HG02759 (cell line): ENCODE measurements around the gene SPEM2.

Experiments
- ATAC-seq: cut with Tn5 transposase; IDR thresholded peaks from one replicate; pipeline ENCODE4 v1.9.1; 2021; ENCODE audit warnings: mild to moderate bottlenecking, moderate library complexity; ENCODE audit not compliant: unreplicated experiment

The SPEM2 gene

DNA sequence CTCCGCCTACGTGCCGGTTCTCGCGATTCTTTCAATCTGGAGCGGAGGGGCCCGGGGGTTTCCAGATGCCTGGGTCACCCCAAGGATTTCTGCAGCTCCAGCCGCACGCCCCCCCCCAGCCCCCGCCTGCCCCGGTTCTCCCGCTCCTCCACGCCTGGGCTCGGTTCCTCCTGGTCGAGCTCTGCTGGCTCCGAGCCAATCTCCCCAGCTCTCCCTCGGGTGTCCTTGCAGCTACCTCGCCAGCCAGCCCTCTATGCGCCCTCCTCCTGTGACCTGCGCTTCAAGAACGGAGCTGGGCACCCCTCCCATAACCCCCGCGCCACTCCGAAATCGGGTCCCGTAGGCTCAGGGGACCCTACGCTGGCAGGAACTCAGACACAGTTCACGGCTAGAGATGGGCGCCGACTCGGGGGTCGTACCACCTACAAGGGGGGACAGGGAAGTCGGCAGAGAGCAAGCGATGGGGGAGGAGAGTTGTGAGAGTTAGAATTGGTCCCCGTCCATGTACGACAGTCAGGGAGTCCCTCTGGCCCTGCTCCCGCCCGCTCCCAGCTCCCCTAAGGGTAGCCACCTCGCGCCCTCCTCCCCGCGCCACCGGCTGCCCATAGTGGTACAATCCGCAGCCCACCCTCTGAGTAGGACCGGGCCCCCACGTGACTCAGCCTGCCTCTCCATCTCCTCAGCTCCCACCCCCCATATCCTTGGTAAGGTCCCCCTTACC is 14.9 kb downstream of the SPEM2 start:
- no peak for ATAC-seq

GRCh38 chr17:7440834-7441195 is 15.4 kb downstream of the SPEM2 start:
- ATAC-seq: no peak

DNA sequence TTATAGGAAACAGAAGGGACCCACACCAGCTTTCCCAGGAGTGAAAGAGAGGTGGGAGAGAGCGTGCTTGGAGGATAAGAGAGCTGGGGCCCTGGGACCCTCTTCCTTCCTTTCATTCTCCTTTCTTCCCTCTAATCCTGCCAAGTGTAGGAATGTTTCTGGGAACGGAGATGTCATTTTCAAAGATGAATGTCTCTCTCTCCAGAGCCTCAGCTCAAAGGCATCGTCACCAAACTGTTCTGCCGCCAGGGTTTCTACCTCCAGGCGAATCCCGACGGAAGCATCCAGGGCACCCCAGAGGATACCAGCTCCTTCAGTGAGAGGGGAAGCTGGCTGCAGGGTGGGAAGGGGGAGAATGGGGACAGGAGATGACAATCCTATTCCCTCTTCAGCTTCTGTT is 15.8 kb downstream of the SPEM2 start:
- no peak for ATAC-seq

- no peak for ATAC-seq
Measured at GRCh38 chr17:7442142-7442541, 16.7 kb downstream of the SPEM2 start.

DNA sequence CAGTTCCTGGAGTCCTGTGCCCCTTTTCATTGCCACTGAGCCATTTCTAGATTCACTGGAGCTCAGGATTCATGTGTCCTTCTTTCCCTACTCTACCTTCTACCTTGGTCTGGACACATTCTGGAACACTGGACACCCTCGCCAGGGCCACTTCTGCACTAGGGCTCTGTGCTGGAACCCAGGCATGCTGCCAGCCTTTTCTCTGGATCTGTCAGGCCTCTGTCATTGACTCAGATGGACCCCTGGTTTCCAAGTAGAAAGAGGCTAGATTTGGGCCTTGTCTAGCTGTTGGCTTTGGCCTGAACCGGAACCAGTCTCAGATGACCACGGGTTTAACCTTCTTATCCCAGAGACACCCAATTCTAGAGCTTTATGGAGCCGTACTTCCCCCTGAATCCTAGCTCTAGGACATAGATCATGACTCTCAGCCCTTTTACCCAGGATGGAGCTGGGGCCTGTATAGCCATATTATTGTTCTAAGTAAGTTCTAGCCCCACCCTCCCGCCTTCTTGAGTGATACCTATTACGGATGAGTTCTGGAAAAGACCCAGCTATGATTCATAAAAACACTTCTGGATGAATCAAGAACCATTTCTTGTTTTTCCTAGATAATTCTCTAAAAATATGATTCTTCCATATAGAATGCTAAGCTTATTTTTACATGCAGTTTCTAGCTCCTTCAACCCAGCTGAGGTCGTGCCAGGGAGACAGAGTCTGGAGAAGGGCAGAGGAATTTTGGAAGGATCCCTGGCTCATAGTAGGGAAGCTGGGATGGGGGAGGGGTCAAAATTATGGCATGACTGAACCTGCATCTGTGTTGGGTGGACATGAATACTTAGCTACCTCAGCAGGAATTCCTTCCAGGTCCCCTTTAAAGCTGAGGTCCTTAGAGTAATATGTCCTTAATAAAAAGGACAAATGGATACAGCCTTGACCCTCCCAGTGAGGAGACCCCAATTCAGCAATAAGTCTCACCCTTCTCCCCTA is 18.4 kb downstream of the SPEM2 start:
- ATAC-seq: no peak

DNA sequence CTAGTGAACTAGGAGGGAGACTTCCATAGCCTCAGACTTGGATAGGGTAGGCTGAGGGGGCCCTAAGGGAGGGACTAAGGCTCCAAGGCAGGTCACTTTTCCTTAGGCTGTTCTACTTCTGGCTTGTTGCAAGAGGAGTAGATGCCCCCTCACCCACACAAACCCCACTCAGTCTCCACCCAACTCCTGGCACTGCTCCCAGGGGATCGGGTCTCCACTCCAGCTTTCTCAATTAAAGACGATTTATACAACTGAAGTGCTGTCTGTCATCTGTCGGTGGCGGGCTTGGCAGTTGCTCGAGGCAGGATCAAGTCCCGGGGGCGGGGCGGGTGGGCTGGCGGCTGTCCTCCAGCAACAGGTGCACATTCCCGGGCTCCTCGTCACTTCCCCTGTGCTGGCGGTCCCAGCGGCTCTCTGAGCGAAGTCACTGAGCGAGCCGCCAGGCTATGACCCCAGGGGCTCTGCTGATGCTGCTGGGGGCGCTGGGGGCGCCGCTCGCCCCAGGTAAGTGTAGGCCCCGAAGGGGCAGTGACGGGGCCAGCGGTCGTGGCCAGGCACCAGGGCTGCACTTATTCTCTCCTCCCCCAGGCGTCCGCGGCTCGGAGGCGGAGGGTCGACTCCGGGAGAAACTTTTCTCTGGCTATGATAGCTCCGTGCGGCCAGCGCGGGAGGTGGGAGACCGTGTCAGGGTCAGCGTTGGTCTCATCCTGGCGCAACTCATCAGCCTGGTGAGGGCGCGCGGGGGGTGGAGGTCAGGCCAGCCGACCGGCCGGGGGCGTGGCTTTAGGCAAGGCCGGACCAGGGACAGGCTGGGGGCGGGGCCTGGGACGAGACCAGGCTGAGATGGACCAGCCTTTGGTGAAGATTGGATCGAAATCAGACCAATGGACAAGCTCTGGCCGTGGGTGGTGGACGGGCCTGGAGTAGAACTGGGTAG is 19.5 kb downstream of the SPEM2 start, which contains the start of gene CHRNB1:
CHRNB1 (plus strand) TSS at position 380 of the 937 bp plus-strand sequence; CDS start at position 447, 67 bp downstream.
- ATAC-seq: no peak

- no peak for ATAC-seq
Measured at GRCh38 chr17:7445619-7445968, 20.2 kb downstream of the SPEM2 start.

DNA sequence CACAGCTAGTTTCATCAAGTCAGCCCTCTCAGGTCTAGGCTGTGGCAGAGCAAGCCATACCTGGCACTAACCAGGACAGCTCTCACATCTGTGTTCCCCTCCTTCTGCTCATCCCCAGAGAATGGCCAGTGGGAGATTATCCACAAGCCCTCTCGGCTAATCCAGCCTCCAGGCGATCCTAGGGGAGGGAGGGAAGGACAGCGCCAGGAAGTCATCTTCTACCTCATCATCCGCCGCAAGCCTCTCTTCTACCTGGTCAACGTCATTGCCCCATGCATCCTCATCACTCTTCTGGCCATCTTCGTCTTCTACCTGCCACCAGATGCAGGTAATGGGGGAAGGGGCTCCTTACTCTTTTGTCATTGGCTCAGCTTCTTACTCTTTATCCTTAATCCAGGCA is 23.0 kb downstream of the SPEM2 start:
- no peak for ATAC-seq

DNA sequence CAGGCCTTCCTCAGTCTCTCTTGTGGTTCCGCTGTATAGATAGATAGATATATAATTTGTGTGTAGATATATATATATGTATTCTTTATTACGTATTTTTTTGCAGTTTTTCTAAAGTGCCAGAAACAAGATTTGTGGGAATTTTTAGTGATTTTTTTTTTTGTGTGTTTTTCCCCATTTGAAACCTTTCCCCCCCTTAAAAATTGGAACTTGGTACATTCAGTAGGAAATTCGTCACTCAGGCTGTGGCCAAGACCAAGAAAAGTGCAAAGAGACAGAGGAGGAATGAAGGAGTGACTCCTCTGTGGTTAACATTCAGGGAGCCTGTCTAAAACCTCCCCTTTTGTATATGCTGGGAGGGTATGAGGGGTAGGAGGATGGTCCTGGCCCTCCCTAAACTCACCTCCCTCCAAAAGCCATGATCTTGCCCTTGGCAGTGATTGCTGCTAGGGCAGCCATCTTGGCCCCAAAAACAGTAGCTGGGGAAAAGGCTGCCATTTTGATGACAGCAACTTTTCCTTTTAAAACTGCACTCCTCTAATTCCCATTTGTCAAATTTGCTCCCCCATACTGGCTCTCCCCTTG is 34.6 kb downstream of the SPEM2 start:
- ATAC-seq: no peak

GRCh38 chr17:7460850-7461660 is 35.6 kb downstream of the SPEM2 start:
- no peak for ATAC-seq

DNA sequence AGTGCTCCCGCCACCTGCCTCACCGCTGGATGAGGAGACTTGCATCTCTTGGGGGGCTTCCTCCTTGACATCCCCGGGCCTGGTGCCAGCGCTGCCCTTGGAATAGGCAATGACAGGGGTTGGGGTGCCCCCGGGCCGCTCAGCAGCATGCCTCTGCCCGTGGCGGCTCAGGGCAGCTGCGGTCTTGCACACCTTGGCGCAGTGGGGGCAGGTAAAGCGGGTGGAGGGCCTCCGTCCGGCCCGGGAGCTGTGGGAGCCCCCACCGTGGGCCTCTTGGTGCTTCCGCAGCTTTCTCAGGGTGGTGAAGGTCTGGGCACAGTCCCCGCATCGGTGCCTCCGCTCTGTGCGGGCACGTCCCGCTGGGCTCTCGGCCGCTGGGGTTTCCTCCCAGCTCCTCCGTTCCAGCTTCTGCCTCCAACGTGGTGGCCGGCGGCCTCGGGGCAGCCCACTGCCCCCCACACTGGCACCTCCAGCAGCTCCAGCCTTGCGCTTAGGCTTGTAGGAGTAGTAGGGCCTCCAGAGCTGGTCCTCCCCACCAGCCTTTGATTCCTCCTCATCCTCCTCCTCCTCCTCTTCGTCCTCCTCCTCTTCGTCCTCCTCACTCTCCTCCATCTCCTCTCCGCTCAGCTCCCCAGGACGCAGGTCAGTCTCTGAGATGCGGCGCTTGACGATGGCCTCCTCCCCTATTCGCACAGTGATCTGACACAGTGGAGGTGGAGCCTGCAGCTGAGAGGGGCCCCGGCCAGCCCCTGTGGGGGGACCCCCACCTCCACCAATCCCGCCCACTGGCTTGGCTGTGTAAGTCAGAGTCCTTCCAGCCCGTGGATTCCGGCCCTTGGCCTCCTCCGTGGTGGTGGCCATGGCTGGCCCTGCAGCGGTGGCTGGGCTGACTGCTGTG is 37.3 kb downstream of the SPEM2 start:
- ATAC-seq: no peak

GRCh38 chr17:7463372-7463846 is 38.0 kb downstream of the SPEM2 start:
- no peak for ATAC-seq

DNA sequence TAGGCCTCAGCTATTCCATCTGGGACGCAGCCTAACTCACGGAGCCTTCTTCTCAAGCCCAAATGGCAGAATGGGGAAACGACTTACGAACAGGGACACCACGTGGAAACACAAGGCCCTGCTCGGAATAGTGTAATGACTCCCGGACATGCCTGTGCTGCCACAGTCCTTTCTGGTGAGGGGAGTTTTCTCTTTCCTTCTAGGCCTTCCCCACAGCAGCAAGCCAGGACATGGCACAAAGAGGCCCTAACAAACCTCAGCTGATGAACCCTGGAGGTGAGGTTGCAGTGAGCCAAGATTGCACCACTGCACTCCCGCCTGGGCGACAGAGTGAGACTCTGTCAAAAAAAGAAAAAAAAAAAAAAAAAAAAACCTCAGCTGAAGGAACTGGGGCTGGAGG is 38.7 kb downstream of the SPEM2 start:
- no peak for ATAC-seq

GRCh38 chr17:7465597-7466275 is 40.3 kb downstream of the SPEM2 start:
- ATAC-seq: no peak

DNA sequence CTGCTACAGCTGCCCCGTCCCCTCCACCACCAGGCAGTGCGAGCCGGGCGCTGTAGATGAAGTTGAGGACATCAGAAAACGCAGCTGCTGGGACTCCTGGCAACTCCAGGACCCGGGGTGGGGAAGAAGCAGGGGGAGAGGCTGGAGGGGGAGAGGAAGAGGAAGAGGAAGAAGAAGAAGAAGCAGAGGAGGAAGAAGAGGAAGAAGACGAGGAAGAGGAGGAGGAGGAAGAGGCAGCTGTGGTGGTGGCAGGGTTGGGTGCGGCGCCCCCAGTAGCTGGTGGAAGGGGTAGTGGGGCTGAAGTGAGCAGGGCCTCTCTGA is 40.9 kb downstream of the SPEM2 start:
- ATAC-seq: no peak

GRCh38 chr17:7466639-7467341 is 41.4 kb downstream of the SPEM2 start:
- ATAC-seq: no peak

GRCh38 chr17:7467498-7467897 is 42.1 kb downstream of the SPEM2 start:
- ATAC-seq: no peak

GRCh38 chr17:7468290-7468689 is 42.9 kb downstream of the SPEM2 start:
- no peak for ATAC-seq
